AG10803 (cell line): Measurements from ENCODE around the gene PTK6.

ENCODE experiments used
- DNase-seq: peaks from one replicate; pipeline ENCODE4 v3.0.0; 2010; ENCODE audit warnings: low read depth
- H3K4me3 ChIP-seq: 2 replicates; pipeline ENCODE4 v1.5.1; 2011; ENCODE audit warnings: mild to moderate bottlenecking, low read length, control low read depth
- TF ChIP-seq, protein P1 (sequence below): conservative IDR thresholded peaks from 2 replicates; pipeline ENCODE4 v1.5.1; 2011; ENCODE audit warnings: mild to moderate bottlenecking, low read length, control low read depth, inconsistent platforms

Gene PTK6

DNA sequence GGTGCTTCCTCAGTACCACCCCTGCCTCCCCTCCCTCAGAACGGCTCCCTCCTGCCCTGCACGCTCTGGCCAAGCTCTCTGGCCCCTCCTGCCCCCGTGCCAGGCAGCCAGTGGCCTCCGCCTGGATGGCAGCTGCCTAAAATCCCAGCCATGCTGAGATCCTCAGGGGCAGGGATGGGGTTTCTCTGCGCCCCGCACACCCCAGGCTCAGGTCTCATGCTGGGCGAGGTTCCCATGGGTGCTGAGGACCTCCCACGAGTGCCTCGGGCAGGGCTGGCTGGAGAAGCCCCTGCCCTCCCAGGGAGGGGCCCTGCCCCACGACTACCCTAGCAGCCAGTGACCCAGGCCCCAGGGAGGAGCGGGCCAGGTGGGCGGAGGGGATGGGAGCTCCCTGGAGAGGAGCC lies 2.7 kb downstream of the PTK6 start:
- TF ChIP-seq, protein P1, sequence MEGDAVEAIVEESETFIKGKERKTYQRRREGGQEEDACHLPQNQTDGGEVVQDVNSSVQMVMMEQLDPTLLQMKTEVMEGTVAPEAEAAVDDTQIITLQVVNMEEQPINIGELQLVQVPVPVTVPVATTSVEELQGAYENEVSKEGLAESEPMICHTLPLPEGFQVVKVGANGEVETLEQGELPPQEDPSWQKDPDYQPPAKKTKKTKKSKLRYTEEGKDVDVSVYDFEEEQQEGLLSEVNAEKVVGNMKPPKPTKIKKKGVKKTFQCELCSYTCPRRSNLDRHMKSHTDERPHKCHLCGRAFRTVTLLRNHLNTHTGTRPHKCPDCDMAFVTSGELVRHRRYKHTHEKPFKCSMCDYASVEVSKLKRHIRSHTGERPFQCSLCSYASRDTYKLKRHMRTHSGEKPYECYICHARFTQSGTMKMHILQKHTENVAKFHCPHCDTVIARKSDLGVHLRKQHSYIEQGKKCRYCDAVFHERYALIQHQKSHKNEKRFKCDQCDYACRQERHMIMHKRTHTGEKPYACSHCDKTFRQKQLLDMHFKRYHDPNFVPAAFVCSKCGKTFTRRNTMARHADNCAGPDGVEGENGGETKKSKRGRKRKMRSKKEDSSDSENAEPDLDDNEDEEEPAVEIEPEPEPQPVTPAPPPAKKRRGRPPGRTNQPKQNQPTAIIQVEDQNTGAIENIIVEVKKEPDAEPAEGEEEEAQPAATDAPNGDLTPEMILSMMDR: no peak
- DNase-seq: no peak
- H3K4me3 ChIP-seq: no peak overlapping the region

DNA sequence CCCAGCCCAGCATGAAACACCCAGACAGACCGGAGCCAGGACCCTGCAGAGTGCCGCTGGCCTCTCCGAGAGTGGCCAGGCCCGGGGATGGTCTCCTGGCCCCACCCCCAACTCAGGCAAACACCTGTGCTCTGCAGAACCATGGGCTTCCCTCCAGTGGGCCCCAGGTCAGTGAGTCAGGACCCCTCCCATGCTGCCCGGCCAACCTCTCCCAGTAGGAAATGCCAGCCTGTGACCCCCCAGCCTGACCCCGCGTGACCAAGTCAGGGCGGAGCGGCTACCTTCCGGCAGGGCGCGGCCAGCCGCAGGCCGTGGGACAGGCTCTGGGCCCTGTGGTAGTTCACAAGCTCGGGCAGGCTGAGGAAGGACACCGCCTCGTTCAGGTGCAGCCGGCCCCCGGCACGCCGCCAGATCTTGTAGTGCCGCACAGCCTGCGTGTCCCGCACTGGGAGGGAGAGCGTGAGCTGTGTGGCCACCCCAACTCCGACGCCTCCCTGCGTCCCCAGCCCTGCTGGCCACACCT lies 3.2 kb downstream of the PTK6 start:
- no peak overlapping the region for H3K4me3 ChIP-seq
- TF ChIP-seq, protein P1: no peak
- DNase-seq: no peak

DNA sequence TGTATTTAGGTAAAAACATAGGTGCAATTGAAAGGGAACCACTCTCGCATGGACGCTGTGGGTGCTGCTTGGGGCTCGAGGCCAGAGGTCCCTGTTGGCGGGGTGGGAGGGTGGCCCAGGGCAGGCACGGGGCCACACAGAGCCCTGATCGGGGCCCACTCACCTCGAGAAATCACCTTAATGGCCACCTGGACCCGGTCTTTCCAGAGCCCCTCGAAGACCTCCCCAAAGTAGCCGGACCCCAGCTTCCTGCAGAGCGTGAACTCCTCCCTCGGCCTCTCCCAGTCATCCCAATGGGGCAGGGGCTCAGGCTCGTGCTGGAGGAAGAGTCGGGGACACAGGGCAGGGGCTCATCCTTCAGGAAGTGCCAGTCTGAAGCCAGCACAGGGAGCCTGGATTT lies 3.8 kb downstream of the PTK6 start:
- DNase-seq: no peak
- TF ChIP-seq, protein P1: no peak
- H3K4me3 ChIP-seq: no peak overlapping the region

DNA sequence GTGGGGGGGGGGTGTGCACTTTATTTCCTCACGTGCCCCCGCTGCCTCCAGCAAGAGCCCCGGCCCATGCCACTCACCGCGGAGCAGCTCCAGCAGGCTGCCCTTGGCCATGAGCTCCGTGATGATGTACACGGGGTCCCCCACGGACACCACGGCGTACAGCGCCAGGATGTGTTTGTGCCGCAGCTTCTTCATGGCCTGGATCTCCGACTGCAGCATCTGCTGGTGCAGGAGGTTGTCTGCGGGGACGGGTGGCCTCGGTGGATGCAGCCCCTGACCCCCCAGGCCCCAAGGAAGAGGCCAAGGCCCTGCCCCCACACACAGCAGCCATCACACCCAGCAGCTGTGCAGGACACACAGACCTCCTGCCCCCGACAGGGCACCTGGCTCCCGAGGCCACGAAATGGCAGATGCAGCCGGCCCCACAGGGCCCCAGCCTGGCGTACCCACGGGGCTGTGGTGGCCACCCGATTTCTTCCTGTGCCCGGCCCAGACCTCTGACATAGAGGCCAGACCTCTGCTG lies 4.7 kb downstream of the PTK6 start:
- TF ChIP-seq, protein P1: no peak
- no peak overlapping the region for H3K4me3 ChIP-seq
- DNase-seq: no peak

DNA sequence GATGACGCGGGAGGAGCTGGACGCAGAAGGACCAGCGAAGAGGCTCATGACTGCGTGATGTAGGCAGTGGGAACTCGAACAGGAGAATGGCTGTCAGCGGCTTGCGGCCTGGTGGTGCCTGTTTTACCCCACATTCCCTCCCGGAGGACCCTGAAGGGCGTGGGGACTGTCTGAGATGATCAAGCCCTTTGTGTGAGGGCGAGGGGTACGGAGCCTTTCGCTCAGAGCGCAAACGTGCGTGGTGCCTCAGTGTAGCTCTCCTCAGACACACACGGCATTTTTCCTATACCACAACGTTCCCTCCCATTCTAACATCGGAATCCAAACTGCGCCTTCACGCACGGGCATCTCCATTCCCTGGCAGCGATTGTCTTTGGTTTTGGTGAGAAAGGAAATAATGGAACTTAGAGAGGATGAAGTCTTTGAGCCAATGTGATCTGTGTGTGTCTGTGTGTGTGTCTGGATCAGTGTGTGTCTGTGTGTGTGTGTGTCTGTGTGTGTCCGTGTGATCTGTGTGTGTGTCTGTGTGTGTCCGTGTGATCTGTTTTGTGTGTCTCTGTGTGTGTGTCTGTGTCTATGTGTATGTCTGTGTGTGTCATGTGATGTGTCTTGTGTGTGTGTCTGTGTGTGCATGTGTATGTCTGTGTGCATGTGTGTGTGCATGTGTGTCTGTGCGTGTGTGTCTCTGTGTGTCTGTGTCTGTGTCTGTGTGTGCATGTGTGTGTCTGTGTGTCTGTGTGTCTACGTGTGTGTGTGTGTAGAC lies 5.3 kb downstream of the PTK6 start:
- TF ChIP-seq, protein P1: no peak
- DNase-seq: no peak
- no peak overlapping the region for H3K4me3 ChIP-seq

DNA sequence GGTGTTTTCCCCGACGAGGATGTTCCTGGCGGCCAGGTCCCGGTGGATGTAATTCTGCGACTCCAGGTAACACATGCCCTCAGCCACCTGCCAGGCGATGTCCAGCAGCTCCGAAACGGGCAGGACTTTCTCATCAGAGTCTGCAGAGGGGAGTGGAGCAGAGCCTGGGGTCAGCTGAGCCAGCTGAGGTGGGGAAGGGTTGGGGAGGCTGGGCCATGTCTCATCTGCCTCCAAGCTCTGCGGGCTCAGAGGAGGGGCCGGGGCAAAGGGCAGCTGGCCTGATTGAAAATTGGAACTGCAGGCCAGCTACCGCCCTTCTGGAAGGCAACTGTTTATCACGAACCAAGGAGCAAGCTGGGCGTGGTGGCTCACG lies 6.4 kb downstream of the PTK6 start:
- TF ChIP-seq, protein P1: no peak
- DNase-seq: no peak
- H3K4me3 ChIP-seq: no peak overlapping the region
